Jurkat, Clone E6-1 (cell line): ENCODE results near the gene ZNF747.

Experiments used
- DNase-seq: peaks from one replicate; pipeline ENCODE4 v3.0.0-alpha.2; 2011; ENCODE audit warnings: low read depth, low spot score
- H3K4me3 ChIP-seq: 2 replicates; pipeline ENCODE4 v1.5.1; 2011; ENCODE audit warnings: mild to moderate bottlenecking, low read length, control low read depth, moderate library complexity

The ZNF747 gene

GRCh38 chr16:30488764-30489605 lies 45.7 kb downstream of the ZNF747 start:
- DNase-seq = no peak
- no peak overlapping the region for H3K4me3 ChIP-seq

GRCh38 chr16:30485818-30486436 lies 48.7 kb downstream of the ZNF747 start:
- no peak for DNase-seq

GRCh38 chr16:30484887-30485286 lies 49.8 kb downstream of the ZNF747 start:
- DNase-seq = no peak
- no peak overlapping the region for H3K4me3 ChIP-seq

More at GRCh38 chr16:30485818-30486436, 48.7 kb downstream of the ZNF747 start:
- no peak overlapping the region for H3K4me3 ChIP-seq

GRCh38 chr16:30482366-30482765 lies 52.3 kb downstream of the ZNF747 start:
- no peak overlapping the region for H3K4me3 ChIP-seq
- DNase-seq = no peak

- no peak for DNase-seq
- H3K4me3 ChIP-seq = no peak overlapping the region
These were observed 53.3 kb downstream of the ZNF747 start for GRCh38 chr16:30481381-30481780.
